ENCODE results near the gene KMT2A. TPM values are rescaled to one million over a fixed set of nuclear protein-coding genes. Genes with fewer than 3 reads are reported as not detected.

KMT2A gene
- total and polyA plus RNA-seq, 10 of the 15 experiments (the other 5 are each of a cell fraction or from before 2014, with no cell fraction given): 6.1 to 56.9 (median 25.4) TPM

DNA sequence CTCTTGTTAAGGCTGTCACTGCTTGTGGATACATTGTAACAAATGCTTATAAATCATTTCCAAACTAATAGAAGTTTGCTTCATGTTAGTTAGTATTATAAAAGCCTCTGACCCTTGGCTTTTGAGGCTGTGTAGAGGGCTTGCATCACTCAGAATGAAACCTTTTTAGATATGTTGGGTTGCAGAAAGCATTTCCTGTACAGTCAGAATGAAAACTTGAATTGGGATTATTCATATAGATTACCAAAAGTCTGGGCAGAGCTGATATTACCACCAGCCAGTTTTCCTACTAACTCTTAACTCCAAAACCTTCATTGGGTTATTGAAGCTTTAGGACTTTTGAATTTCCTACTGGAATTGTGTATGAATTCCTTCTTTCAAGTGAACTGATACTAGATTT lies 12.0 kb downstream of the KMT2A start (continued):
- TF ChIP-seq ZBTB40 (IDR thresholded peaks at IDR 0.05; ENCODE audit: borderline replicate concordance) (no peak), DPF2 (IDR thresholded peaks at IDR 0.05) (peak; percentile 98), ZBTB4 (CRISPR knock-in tag; IDR thresholded peaks at IDR 0.05) (no peak), KLF5 (IDR thresholded peaks at IDR 0.05; ENCODE audit: partially characterized antibody) (no peak), TARDBP (IDR thresholded peaks at IDR 0.05; ENCODE audit: borderline replicate concordance) (no peak), RELA (IDR thresholded peaks at IDR 0.05; ENCODE audit: borderline replicate concordance, partially characterized antibody) (no peak), BHLHE40 (IDR thresholded peaks at IDR 0.05; ENCODE audit: borderline replicate concordance in 1 of 2, low read depth in 2 of 2, low read length in 1 of 2) (peak in 1 of 2 experiments; percentile 25; a peak in 2 of 4 replicates), CEBPB (IDR thresholded peaks at IDR 0.05; ENCODE audit: borderline replicate concordance in 1 of 2, low read depth in 2 of 2, low read length in 2 of 2) (no peak), NR2C1 (IDR thresholded peaks at IDR 0.05) (peak; percentile 29), YY1 (IDR thresholded peaks at IDR 0.05; ENCODE audit: low read depth, low read length) (no peak), YBX1 (IDR thresholded peaks at IDR 0.05) (no peak), CREM (IDR thresholded peaks at IDR 0.05; ENCODE audit: low read depth) (peak; percentile 75), EP300 (IDR thresholded peaks at IDR 0.05; ENCODE audit: borderline replicate concordance in 1 of 2, control insufficient read depth in 1 of 2, low read depth in 2 of 2, low read length in 2 of 2) (peak; percentile 41 to 91; a peak in 3 of 4 replicates), SP1 (IDR thresholded peaks at IDR 0.05; ENCODE audit: low read depth, low read length) (no peak), ZNF384 (IDR thresholded peaks at IDR 0.05; ENCODE audit: borderline replicate concordance, low read depth, low read length) (no peak), GATAD2B (conservative IDR thresholded peaks at IDR 0.05; ENCODE audit: low read depth) (peak; percentile 72), MEF2B (IDR thresholded peaks at IDR 0.05; ENCODE audit: partially characterized antibody, poor library complexity, severe bottlenecking) (no peak), STAT3 (IDR thresholded peaks at IDR 0.05; ENCODE audit: low read depth, low read length) (0 out of 2 replicates have a peak, but pooled peaks have one; percentile 49), TCF7 (IDR thresholded peaks at IDR 0.05; ENCODE audit: borderline replicate concordance) (peak; percentile 51; the same call in 1 of the 2 replicates), SIN3A (IDR thresholded peaks at IDR 0.05; ENCODE audit: low read depth, low read length) (no peak)
- TF ChIP-seq, protein P1, sequence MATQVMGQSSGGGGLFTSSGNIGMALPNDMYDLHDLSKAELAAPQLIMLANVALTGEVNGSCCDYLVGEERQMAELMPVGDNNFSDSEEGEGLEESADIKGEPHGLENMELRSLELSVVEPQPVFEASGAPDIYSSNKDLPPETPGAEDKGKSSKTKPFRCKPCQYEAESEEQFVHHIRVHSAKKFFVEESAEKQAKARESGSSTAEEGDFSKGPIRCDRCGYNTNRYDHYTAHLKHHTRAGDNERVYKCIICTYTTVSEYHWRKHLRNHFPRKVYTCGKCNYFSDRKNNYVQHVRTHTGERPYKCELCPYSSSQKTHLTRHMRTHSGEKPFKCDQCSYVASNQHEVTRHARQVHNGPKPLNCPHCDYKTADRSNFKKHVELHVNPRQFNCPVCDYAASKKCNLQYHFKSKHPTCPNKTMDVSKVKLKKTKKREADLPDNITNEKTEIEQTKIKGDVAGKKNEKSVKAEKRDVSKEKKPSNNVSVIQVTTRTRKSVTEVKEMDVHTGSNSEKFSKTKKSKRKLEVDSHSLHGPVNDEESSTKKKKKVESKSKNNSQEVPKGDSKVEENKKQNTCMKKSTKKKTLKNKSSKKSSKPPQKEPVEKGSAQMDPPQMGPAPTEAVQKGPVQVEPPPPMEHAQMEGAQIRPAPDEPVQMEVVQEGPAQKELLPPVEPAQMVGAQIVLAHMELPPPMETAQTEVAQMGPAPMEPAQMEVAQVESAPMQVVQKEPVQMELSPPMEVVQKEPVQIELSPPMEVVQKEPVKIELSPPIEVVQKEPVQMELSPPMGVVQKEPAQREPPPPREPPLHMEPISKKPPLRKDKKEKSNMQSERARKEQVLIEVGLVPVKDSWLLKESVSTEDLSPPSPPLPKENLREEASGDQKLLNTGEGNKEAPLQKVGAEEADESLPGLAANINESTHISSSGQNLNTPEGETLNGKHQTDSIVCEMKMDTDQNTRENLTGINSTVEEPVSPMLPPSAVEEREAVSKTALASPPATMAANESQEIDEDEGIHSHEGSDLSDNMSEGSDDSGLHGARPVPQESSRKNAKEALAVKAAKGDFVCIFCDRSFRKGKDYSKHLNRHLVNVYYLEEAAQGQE (IDR thresholded peaks at IDR 0.05; ENCODE audit: low read depth, low read length): no peak
